Erythroblast (primary cell): ENCODE measurements around the gene SCFD2.

Experiments
- DNase-seq, 2 experiments: peaks; one replicate each; lab custom pipeline; 2025; lab: John Stamatoyannopoulos, UW
- GATA1 ChIP-seq: IDR thresholded peaks from 2 replicates; pipeline ENCODE4 v1.6.1; 2011; ENCODE audit warnings: low read depth, mild to moderate bottlenecking, control low read depth, low read length, moderate library complexity
- POLR2A ChIP-seq: IDR thresholded peaks from 2 replicates; pipeline ENCODE4 v1.6.1; 2011; ENCODE audit warnings: mild to moderate bottlenecking, low read length

The SCFD2 gene

DNA sequence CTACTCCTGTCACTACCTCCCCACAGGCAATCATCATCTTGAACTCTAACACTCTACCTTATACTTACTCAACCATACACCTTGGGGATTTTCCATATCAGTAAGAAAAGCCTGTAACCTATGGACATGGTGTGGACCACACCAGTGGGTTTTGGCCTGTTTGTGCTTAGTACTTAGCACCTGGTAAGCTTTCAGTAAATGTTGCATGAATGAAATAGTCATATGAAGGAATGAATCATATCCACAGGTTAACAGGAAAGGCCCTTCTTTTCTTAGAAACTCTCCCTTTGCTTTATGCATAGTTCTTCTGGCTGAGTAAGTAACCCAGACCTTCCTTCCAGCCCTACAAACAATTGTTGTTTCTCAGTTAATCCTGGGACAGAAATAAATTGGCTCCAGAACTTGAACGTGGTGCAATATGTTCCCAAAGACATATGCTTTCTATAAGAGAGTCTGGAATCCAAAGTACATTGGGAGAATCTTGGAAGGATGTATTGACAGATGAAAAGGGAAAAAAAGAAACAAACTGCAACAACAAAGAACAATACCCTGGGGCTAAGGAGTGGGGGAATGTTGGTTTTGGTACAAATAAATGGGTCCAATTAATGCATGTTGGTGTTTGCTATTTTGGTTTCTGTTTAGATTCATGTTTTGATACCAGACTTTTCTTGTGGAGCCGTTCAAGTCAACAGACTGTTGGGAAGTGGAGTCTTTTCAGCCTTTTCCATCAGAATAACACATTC lies 475.9 kb downstream of the SCFD2 start:
- TF ChIP-seq POLR2A (no peak), GATA1 (no peak)
- no peak for DNase-seq

DNA sequence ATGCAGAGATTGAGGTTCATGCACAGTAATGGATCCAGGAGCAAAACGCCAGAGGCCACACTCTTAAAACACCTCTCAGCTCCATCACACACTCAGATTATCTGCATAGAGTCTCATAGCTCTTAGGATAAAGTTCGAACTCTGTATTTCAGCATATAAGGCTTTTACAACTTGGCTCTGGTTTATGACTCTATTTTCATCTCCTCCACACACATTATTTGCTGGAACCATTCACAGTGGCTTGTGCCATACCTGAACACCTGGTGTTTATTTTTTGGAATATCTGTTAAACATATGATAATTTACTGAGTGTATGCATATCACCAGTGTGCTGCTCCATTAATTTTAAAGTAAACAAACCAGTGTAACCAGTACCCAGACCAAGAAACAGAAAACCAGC lies 476.5 kb downstream of the SCFD2 start:
- TF ChIP-seq GATA1, result no peak
- no peak for TF ChIP-seq POLR2A
- DNase-seq, result no peak

DNA sequence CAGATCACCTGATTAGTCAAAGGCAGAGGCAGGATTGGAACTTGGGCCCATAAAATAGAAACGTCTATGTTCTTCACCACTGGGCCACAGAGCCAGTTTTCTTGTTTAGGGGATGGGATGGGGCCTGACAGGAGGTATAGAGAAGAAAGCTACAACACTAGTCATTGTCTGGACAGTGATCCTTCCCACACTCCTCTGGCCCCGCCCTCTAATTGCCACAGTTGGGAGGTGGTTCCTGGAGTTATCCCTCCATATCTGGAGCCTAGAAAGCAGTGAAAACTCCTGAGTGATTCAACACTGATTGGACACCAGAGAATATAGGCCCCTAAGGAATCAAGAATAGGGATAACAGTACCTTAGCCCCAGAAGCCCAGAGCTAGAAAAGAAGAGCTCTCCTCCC lies 480.9 kb downstream of the SCFD2 start:
- TF ChIP-seq POLR2A (no peak), GATA1 (no peak)
- DNase-seq, result no peak

DNA sequence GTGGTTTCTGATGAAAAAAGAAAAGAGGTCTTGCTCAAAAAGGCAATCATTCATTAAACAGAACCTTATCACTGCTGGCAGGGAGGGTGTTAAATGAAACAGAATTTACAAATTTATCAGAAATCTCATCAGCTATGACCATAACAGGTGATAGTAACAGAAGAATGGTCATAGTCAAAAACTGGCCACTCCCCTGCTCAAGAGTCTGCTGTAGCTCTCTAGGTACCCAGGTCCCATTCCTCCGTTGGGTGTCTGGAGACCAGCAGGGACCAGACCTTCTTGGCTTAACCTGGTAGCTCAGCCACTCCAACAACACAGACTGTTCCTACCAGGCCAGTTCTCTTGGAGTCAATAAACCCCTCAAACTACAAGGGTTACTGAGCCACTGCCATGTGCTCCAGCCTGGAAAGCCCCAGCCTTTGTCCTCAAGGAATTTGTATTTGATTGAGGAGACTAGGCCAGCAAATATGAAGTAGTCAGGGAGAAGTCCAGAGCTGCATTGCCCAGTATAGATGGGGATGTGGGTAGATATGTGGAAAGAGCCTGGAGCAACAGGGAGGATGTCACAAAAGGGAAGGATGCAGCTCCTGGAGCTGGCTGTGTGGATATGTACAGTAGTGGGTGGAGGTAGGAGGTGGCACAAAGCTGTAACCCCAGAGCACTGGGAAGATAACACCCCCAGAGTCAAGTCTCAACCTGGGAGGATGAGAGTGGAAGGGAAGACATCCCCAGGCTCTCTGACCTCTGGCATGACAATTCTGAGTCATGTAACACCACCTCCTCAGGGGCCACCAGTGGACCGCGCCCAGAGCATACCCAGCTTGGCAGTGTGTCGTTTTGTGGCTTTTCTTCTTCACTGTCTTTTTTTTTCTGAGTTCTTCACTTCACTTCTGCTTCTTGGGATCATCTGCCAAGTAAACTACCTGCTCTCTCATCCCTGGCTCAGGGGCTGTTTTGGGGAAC lies 481.9 kb downstream of the SCFD2 start:
- TF ChIP-seq POLR2A, result no peak
- no peak for TF ChIP-seq GATA1
- no peak for DNase-seq

DNA sequence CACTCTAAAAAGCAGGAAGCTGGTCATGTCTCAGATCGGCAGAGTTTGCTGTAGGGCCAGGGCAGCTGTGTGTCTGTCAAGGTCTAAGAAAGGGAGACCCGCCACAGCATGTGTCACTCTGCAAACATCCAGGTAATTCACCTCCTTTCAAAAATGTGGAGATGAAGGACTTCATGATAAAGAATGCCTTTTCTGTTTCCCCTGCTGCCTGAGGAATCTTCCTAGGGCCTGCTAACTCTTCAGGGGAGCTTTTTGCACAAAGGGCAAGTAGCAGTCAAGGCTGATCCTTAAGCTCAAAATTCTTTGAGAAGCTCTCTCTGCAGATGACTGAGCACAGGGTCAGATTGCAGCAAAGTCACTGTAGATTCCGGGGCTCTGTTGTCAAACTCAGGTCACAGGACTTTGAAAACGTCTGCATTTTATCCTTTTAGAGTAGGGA lies 482.7 kb downstream of the SCFD2 start:
- no peak for TF ChIP-seq GATA1
- no peak for TF ChIP-seq POLR2A
- no peak for DNase-seq

DNA sequence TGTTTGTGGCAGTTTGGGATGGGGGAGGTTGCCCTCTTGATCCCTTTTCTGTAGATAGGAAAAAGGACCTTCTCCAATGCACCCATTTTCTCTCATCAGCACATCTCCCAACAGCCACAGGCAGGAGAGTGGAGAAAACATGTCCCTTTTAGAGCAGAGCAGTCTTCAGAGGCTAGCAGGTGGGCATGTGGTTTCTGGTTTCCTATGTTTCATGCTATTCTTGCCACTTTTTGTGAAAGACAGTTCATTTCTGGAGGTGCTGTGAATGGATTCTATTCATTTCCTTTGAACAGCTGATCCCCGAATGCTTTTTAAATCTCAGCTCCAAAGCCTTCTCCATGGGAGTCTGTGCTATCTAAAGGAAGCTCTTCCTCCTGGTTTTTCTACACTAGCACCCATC lies 484.9 kb downstream of the SCFD2 start:
- TF ChIP-seq GATA1 (no peak), POLR2A (no peak)
- no peak for DNase-seq

DNA sequence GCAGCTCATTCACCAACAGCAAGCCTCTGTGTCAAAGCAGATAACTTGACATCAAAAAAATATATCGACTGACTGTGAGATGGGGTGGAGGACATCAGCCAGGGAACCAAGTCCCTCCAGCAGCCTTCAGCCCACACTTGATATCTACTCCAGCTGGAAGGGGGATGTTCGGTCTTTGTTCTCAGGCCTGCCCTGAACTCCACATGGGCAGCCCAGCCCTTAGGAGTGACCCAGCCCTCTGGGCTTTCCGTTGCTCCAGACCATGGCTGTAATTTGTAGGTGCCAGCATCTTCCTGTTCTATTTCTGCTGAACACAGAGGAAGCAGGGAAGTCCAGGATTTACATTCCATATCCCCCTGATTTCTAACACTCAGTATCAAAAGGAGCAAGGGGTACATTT lies 486.4 kb downstream of the SCFD2 start:
- no peak for DNase-seq
- TF ChIP-seq GATA1 (no peak), POLR2A (no peak)

DNA sequence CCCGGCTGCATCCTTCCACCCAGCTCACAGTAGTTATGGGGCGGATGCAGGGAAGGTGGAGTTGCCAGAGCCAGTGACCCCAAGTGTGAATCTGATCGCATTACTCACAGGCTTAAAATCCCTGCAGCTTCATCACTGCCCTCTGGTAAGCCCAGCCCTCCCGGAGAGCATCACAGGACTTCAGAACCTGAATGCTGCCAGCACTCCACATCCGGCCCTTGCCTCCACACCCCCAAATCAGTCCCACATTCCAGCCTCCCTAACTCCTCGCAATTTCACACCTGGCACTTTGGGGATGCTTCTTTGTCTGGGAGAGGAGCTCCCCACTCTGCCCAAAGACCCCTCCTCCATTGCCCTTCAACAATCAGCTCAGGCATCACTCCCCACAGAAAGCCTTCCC lies 488.2 kb downstream of the SCFD2 start:
- DNase-seq, result no peak
- TF ChIP-seq GATA1 (no peak), POLR2A (no peak)

DNA sequence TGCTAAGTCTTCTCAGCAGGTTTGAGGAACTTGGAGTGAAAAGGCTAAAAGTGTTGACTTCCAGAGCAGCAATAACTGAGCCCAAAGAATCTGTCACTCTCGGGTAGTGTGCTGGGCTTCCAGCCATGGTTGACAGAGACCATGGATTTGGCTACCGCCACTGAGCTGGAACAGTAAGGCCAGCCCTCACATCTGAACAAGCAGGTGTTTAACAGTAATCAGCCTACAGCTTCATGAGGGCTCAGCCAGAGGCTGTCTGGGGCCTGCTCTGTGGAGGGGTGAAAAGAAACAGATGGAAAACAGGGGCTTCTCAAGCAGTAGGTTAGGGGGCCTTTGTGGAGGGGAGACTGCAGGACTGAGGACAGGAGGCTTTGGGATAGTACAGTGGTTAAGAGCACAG lies 488.8 kb downstream of the SCFD2 start:
- TF ChIP-seq POLR2A (no peak), GATA1 (no peak)
- no peak for DNase-seq

DNA sequence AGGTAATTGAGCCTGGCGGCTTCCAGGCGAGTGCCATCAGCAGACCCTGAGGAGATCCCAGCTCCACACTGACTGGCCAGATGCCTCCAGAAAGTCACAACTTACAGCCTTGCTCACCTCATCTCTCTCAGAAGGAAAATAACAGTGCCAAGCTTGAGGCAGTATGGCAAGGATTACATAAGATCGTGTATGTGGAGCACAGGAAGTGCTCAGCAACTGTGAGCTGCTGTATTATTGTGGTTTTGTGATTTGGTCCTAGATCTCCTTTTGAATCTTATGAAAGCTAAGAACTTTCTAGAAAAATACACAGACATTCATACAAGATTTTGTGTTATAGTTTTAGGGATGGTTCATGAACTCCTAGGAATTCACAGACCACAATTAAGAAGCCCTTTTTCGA lies 489.8 kb downstream of the SCFD2 start:
- no peak for TF ChIP-seq GATA1
- no peak for TF ChIP-seq POLR2A
- no peak for DNase-seq

DNA sequence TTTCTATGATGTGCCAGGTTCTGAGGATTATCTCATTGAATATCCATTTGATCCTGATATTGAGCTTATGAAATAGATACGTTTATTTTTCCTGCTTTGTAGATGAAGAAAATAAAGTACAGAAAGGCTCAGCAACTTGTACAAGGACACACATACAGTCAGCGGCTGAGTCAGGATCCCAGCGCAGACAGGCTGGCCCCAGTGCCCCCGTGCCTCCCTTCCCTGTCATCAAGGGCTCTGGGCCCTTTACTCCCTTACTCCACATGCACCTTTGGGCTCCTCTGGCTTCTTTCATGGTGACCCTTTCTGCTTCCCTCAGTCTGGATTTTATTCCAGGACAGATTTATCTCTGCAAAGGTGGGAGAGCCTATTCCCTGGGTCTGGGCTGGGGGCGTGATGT lies 490.9 kb downstream of the SCFD2 start:
- DNase-seq, result no peak
- no peak for TF ChIP-seq GATA1
- no peak for TF ChIP-seq POLR2A

DNA sequence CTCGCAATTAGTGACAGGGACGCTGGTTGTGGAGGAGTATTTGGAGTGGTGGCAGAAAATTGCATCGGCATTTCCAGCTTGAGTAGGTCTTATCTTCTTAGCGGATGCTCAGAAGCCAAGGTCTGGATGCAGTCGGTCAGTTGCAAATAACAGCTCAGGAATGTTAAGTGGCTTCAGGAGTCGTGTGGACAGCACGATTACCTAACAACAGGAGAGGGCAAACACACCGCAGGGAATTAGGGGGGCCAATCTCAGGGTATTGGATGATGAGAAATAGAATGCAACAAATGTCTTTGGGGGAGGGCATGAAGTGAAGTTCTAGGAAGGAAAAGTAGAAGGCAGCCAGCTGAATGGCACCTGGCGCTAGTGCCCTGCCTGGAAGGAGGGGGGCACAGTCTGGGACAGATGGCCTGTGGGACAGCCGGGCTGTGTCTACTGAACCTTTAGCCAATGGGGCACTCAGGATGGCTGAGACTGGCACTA lies 492.0 kb downstream of the SCFD2 start:
- no peak for DNase-seq
- TF ChIP-seq POLR2A (no peak), GATA1 (no peak)

DNA sequence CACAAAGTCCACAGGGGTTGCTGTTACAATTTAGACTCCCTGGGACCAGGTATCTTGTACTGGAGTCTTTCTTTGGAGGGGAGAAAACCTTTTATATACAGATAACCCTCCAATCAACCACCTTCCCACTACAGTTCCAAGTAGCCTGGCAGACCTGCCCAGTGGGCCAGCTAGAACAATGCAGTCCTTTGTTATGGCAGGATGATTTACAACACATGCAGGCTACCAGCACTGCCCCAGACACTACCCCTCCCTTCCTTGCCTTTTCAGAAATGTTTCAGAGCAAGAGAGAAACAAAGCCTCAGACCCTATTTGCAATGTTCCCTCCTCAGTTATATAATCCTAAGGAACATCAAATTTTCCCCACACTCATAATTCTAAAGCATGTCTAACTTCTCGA lies 492.7 kb downstream of the SCFD2 start:
- DNase-seq, result no peak
- TF ChIP-seq GATA1 (no peak), POLR2A (no peak)

DNA sequence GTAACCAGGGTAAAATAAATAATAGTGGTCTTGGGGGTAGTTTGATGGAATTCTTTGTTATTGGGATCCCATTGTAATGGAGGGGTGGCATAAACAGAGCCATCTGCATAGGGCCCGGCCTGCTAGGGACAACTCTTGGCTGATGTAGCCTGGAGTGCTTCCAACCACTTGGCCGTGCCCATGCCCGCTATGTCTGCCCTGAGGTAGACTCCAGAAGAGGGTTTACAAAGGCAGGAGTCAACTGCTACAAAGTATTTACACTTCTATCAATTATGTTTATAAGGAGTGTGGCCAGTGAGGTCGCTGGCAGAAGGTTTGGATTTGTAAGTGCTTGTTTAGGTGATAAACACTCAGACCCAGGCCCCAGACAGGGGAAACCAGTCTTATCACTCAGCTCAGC lies 495.6 kb downstream of the SCFD2 start:
- no peak for DNase-seq
- TF ChIP-seq POLR2A (no peak), GATA1 (no peak)
